GM12878 (cell line): ENCODE measurements around the gene TM4SF1. TPM values are rescaled to one million over a fixed set of nuclear protein-coding genes. Genes with fewer than 3 reads are reported as not detected.
A peak's percentile ranks its signal among the peaks of the same experiment; 100 is the strongest.

Experiments
- ATAC-seq: fragments of 200-7000 bp; cut with Tn5 transposase; 3 replicates; pipeline ENCODE4 v1.9.1; 2020; ENCODE audit warnings: mild to moderate bottlenecking, moderate library complexity
- BruUV-seq: library from RNA; stranded (reverse); fragments of 400-500 nt; replicated peaks from 2 replicates; lab custom pipeline; 2021; lab: Mats Ljungman, UMichigan
- CTCF ChIA-PET: fragments of 300-600 bp; sonication (Branson Sonifier 250); formaldehyde crosslinking; extraction: SDS; loops from one replicate; lab custom pipeline; 2021; ENCODE audit warnings: inconsistent platforms; lab: Yijun Ruan, JAX
- POLR2A ChIA-PET: fragments of 350-600 bp; formaldehyde crosslinking; extraction: SDS; loops from one replicate; lab custom pipeline; 2021; ENCODE audit warnings: inconsistent platforms; lab: Charles Lee
- RAD21 ChIA-PET: fragments of 300-600 bp; sonication (Branson Sonifier 250); formaldehyde crosslinking; loops from one replicate; lab custom pipeline; 2023; ENCODE audit warnings: antibody characterized with exemption; ENCODE audit not compliant: unreplicated experiment; lab: Charles Lee
- SMC1A ChIA-PET: fragments of 300-600 bp; sonication (Branson Sonifier 250); formaldehyde crosslinking; loops from one replicate; lab custom pipeline; 2023; ENCODE audit not compliant: unreplicated experiment, uncharacterized antibody; lab: Charles Lee
- DNase-seq: peaks from one replicate; pipeline ENCODE4 v3.0.0-alpha.2; 2011; ENCODE audit warnings: low read depth, low spot score
- FAIRE-seq: peaks from 3 replicates; lab custom pipeline; 2011; peaks lifted over from hg19 to GRCh38; lab: Jason Lieb, UNC
- H2AFZ ChIP-seq: 2 replicates; pipeline ENCODE4 v1.6.0; 2011; ENCODE audit warnings: low read depth, low read length, control low read depth; ENCODE audit not compliant: control insufficient read depth
- H3K27ac ChIP-seq: 2 replicates; pipeline ENCODE4 v1.5.1; 2011; ENCODE audit warnings: control low read depth; ENCODE audit not compliant: control insufficient read depth, insufficient read depth
- H3K27me3 ChIP-seq, 2 experiments: replicated peaks in 1 of 2; 2 replicates each; pipeline versions ENCODE4 v1.6.0 to v1.6.1; 2011; ENCODE audit warnings: low read length in 1 of 2; ENCODE audit not compliant: control insufficient read depth in 2 of 2, insufficient read depth in 2 of 2
- H3K36me3 ChIP-seq, 2 experiments: 2 replicates each; pipeline ENCODE4 v1.5.1; 2011; ENCODE audit warnings: low read length in 1 of 2; ENCODE audit not compliant: control insufficient read depth in 2 of 2, insufficient read depth in 2 of 2
- H3K4me1 ChIP-seq: 2 replicates; pipeline ENCODE4 v1.6.1; 2011; ENCODE audit warnings: mild to moderate bottlenecking, low read length, moderate library complexity, mixed read lengths; ENCODE audit not compliant: control insufficient read depth, insufficient read depth
- H3K4me2 ChIP-seq: 2 replicates; pipeline ENCODE4 v1.6.0; 2011; ENCODE audit warnings: control low read depth; ENCODE audit not compliant: control insufficient read depth, insufficient read depth
- H3K4me3 ChIP-seq: fragments of 200-600 bp; sonication (generic); 2 replicates; pipeline ENCODE4 v1.5.1; 2016
- H3K79me2 ChIP-seq: 2 replicates; pipeline ENCODE4 v1.6.0; 2011; ENCODE audit warnings: low read length; ENCODE audit not compliant: control insufficient read depth, insufficient read depth
- H3K9ac ChIP-seq: 2 replicates; pipeline ENCODE4 v1.8.0; 2011; ENCODE audit warnings: low read length, control low read depth, mixed read lengths; ENCODE audit not compliant: control insufficient read depth, insufficient read depth
- H3K9me3 ChIP-seq: replicated peaks from 3 replicates; pipeline ENCODE4 v1.5.1; 2011; ENCODE audit warnings: mild to moderate bottlenecking, low read length; ENCODE audit not compliant: control insufficient read depth, insufficient read depth
- H4K20me1 ChIP-seq: 2 replicates; pipeline ENCODE4 v1.6.0; 2011; ENCODE audit not compliant: control insufficient read depth, insufficient read depth
- BHLHE40 ChIP-seq, 2 experiments: fragments of 450-650 bp in 1 of 2; IDR thresholded peaks; 2 replicates each; pipeline ENCODE4 v1.6.1; 2011 to 2017; ENCODE audit warnings: low read depth in 2 of 2, borderline replicate concordance in 1 of 2, improper control_type of control experiment in 1 of 2, low read length in 1 of 2, mild to moderate bottlenecking in 1 of 2
- CBX5 ChIP-seq: sonication (generic); IDR thresholded peaks from 2 replicates; pipeline ENCODE4 v1.6.1; 2016; ENCODE audit warnings: low read depth, moderate library complexity, mild to moderate bottlenecking, inconsistent platforms
- CEBPZ ChIP-seq: fragments of 150-350 bp; IDR thresholded peaks from 2 replicates; pipeline ENCODE4 v1.6.1; 2016; ENCODE audit warnings: low read depth, low read length
- CTCF ChIP-seq, 3 experiments: IDR thresholded peaks in 2 of 3; conservative IDR thresholded peaks in 1 of 3; 2 replicates each; pipeline ENCODE4 v1.5.1; 2011; ENCODE audit warnings: low read depth in 3 of 3, low read length in 3 of 3, mild to moderate bottlenecking in 3 of 3, control low read depth in 2 of 3, moderate library complexity in 2 of 3, inconsistent platforms in 1 of 3, mixed read lengths in 1 of 3; ENCODE audit not compliant: control insufficient read depth in 2 of 3, insufficient read depth in 1 of 3; ENCODE audit errors: extremely low read depth in 1 of 3
- GATAD2B ChIP-seq: fragments of 450-650 bp; conservative IDR thresholded peaks from 2 replicates; pipeline ENCODE4 v1.6.1; 2017; ENCODE audit warnings: low read depth, mild to moderate bottlenecking, moderate library complexity
- IKZF1 ChIP-seq: fragments of 450-650 bp; conservative IDR thresholded peaks from 2 replicates; pipeline ENCODE4 v1.6.1; 2017; ENCODE audit warnings: antibody characterized with exemption, mild to moderate bottlenecking
- LARP7 ChIP-seq: fragments of 450-650 bp; IDR thresholded peaks from 2 replicates; pipeline ENCODE4 v1.6.1; 2017; ENCODE audit warnings: mild to moderate bottlenecking
- POLR2AphosphoS2 ChIP-seq: IDR thresholded peaks from 2 replicates; pipeline ENCODE4 v1.6.1; 2011; ENCODE audit warnings: low read depth, mild to moderate bottlenecking, low read length, improper control_type of control experiment, moderate library complexity
- POU2F2 ChIP-seq: IDR thresholded peaks from 3 replicates; pipeline ENCODE4 v1.6.1; 2011; ENCODE audit warnings: low read depth, mild to moderate bottlenecking, low read length, borderline replicate concordance
- RAD21 ChIP-seq: IDR thresholded peaks from 2 replicates; pipeline ENCODE4 v1.6.1; 2011; ENCODE audit warnings: mild to moderate bottlenecking, low read depth, low read length, moderate library complexity; ENCODE audit not compliant: insufficient read depth
- RUNX3 ChIP-seq: IDR thresholded peaks from 2 replicates; pipeline ENCODE4 v1.6.1; 2012; ENCODE audit warnings: low read length, inconsistent platforms
- SMC3 ChIP-seq: IDR thresholded peaks from 2 replicates; pipeline ENCODE4 v1.6.1; 2011; ENCODE audit warnings: low read length, improper control_type of control experiment, borderline replicate concordance
- TARDBP ChIP-seq: IDR thresholded peaks from 2 replicates; pipeline ENCODE4 v1.6.1; 2016; ENCODE audit warnings: borderline replicate concordance
- WRNIP1 ChIP-seq: IDR thresholded peaks from 2 replicates; pipeline ENCODE4 v1.6.1; 2011; ENCODE audit warnings: low read depth, low read length, improper control_type of control experiment, borderline replicate concordance
- YY1 ChIP-seq: IDR thresholded peaks from 2 replicates; pipeline ENCODE4 v1.6.1; 2011; ENCODE audit warnings: low read depth, mild to moderate bottlenecking, low read length
- WGBS: methylation state at CpG from one replicate; pipeline ENCODE4 v1.1.6; 2016; ENCODE audit warnings: low lambda C conversion rate; ENCODE audit not compliant: insufficient replicate concordance, insufficient coverage; ENCODE audit errors: missing lambda C conversion rate; 5-methylcytosine and 5-hydroxymethylcytosine counted together
- in situ Hi-C: fragments of 300-500 bp; cut with MboI; formaldehyde crosslinking; loops from 9 replicates; pipeline ENCODE4 v1.14.3; 2018; ENCODE audit warnings: mixed read lengths
- intact Hi-C: fragments of 100-400 bp; cut with micrococcal nuclease; formaldehyde crosslinking; loops from one replicate; pipeline ENCODE4 v1.14.2; 2022; ENCODE audit not compliant: unreplicated experiment
- polyA plus RNA-seq, 11 experiments: library from polyadenylated mRNA; depleted of rRNA in 4 of 11; unstranded in 6 of 11; stranded (reverse) in 5 of 11; fragments of >200 nt; fragmentation: Nextera tagmentation in 4 of 11; fragmentation: Illumina TruSeq in 1 of 11; extraction: Ambion mirVana in 4 of 11; extraction: Trizol in 1 of 11; gene quantifications; 1 replicate in 1 of 11; 2 replicates in 10 of 11; pipeline versions ENCODE4 v1.2.1 to v1.2.3, GENCODE V29; 2011 to 2016; ENCODE audit warnings: inconsistent platforms in 2 of 11, missing spikeins in 2 of 11, low read depth in 1 of 11
- total RNA-seq, 4 experiments: library from RNA; depleted of rRNA in 3 of 4; stranded (reverse); fragments of >200 nt in 3 of 4; fragmentation: Illumina TruSeq in 1 of 4; extraction: Trizol in 1 of 4; gene quantifications; 2 replicates each; pipeline versions ENCODE4 v1.2.1 to v1.2.3, GENCODE V29; 2013 to 2021

TM4SF1 gene
- total and polyA plus RNA-seq, 10 of the 15 experiments (the other 5 are each of a cell fraction or from before 2014, with no cell fraction given): 0.05 to 1.2 TPM; not detected in 8

DNA sequence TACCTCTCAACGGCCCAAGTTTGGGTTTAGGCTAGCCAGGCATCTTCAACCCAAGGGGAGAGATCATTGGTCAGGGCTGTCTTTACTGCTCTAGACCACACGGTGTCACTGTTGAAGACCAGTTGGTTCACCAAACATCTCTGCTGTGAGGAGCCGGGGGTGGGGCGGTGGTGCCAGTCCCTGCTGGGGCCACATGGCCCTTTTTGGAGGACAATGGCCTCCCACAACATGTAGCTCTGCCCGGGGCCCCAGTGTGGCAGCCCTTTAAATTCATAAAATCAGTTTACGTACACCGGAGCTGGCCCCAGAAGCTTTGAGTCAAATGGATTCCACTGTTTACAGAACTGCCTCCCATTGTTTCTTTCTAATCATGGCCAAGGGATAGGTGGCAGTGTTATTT, 24.9 kb downstream of the TM4SF1 start:
- no TSS peak for BruUV-seq
- peaks cover 5 to 6% of the 10 kb centered on the region in 2 experiments for H3K27me3 ChIP-seq
- H3K9ac ChIP-seq: no peak overlapping the region
- peak; percentile 81 for FAIRE-seq
- no peak overlapping the region for H2AFZ ChIP-seq
- TF ChIP-seq TARDBP (no peak), SMC3 (peak; percentile 67), IKZF1 (no peak), RUNX3 (peak; percentile 18; the same call in 1 of the 2 replicates), POU2F2 (peak; percentile 30; the same call in 1 of the 3 replicates), BHLHE40 (IDR thresholded peaks at IDR 0.05; ENCODE audit: borderline replicate concordance in 1 of 2, low read depth in 2 of 2, low read length in 1 of 2) (no peak), RAD21 (peak; percentile 76), GATAD2B (0 out of 2 replicates have a peak, but pooled peaks have one; percentile 21), CEBPZ (no peak), WRNIP1 (no peak), CTCF (IDR thresholded peaks at IDR 0.05 in 2 of 3, conservative IDR thresholded peaks at IDR 0.05 in 1 of 3; ENCODE audit: control insufficient read depth in 2 of 3, extremely low read depth in 1 of 3, insufficient read depth in 1 of 3, low read depth in 3 of 3, low read length in 3 of 3) (peak; percentile 68 to 81 (median 80)), LARP7 (no peak), YY1 (0 out of 2 replicates have a peak, but pooled peaks have one; percentile 31), CBX5 (no peak), POLR2AphosphoS2 (no peak)
- no peak for DNase-seq
- H3K27ac ChIP-seq: no peak overlapping the region
- H3K4me2 ChIP-seq: no peak overlapping the region
- no peaks in the 10 kb centered on the region for H3K36me3 ChIP-seq
- in situ Hi-C loops: loop anchor here (5.0 kb wide), 1 partner anchor 130 kb away; no protein-coding TSS in a partner anchor
- intact Hi-C loops: loop anchor here (1.0 to 2.0 kb wide), 3 partner anchors 22 to 128 kb away; no protein-coding TSS in a partner anchor
- ATAC-seq: peak; percentile 99
- H3K9me3 ChIP-seq: no peaks in the 10 kb centered on the region
- ChIA-PET SMC1A (interaction anchor here (0.9 to 2.4 kb wide), 3 partner anchors 11 to 127 kb away, joined by 3 to 15 read pairs (median 4); no protein-coding TSS in a partner anchor), RAD21 (interaction anchor here (1.0 kb wide), 1 partner anchor 128 kb away, joined by 5 read pairs; no protein-coding TSS in a partner anchor), CTCF (interaction anchor here (0.6 to 6.8 kb wide), 9 partner anchors 9 to 136 kb away, joined by 3 to 58 read pairs (median 5); no protein-coding TSS in a partner anchor), POLR2A (no interaction called here)
- WGBS: 36% methylated on average over 7 of the region's 7 CpGs
- H3K4me1 ChIP-seq: no peaks in the 10 kb centered on the region
- H4K20me1 ChIP-seq: no peaks in the 10 kb centered on the region
- no peak overlapping the region for H3K4me3 ChIP-seq
- no peaks in the 10 kb centered on the region for H3K79me2 ChIP-seq
